Gastroesophageal sphincter (tissue), 4 donors: ENCODE measurements around the gene IL2RA. TPM values are rescaled to one million over a fixed set of nuclear protein-coding genes. Genes with fewer than 3 reads are reported as not detected.

ENCODE experiments used
- ATAC-seq: fragments of 150-250 bp; one replicate; pipeline ENCODE4 v1.9.1; 2016; ENCODE audit warnings: mild to moderate bottlenecking, moderate library complexity
- H3K27ac ChIP-seq, 4 donors: fragments of 200-600 bp; sonication (generic) in 3 of 4; 1 replicate in 3 of 4; 2 replicates in 1 of 4; pipeline ENCODE4 v1.5.1; 2016 to 2019
- H3K27me3 ChIP-seq: fragments of 200-600 bp; sonication (generic); one replicate; pipeline ENCODE4 v1.5.1; 2019
- H3K36me3 ChIP-seq, 2 donors: fragments of 200-600 bp; sonication (generic); one replicate each; pipeline ENCODE4 v1.5.1; 2019; ENCODE audit warnings: control low read depth in 1 of 2
- H3K4me1 ChIP-seq, 3 donors: fragments of 200-600 bp; sonication (generic); 1 replicate in 2 of 3; 2 replicates in 1 of 3; pipeline ENCODE4 v1.5.1; 2016 to 2019; ENCODE audit warnings: control low read depth in 2 of 3
- H3K4me3 ChIP-seq, 2 donors: fragments of 200-600 bp; sonication (generic); one replicate each; pipeline ENCODE4 v1.5.1; 2019; ENCODE audit warnings: mild to moderate bottlenecking in 1 of 2, moderate library complexity in 1 of 2
- H3K9me3 ChIP-seq, 3 donors: fragments of 200-600 bp; sonication (generic); one replicate each; pipeline ENCODE4 v1.5.1; 2017 to 2019; ENCODE audit warnings: control low read depth in 2 of 3
- EP300 ChIP-seq: sonication (generic); formaldehyde crosslinking; IDR thresholded peaks from one replicate; pipeline ENCODE4 v1.6.1; 2017; ENCODE audit warnings: antibody characterized with exemption, mild to moderate bottlenecking
- POLR2A ChIP-seq, 2 donors: fragments of 450-650 bp; IDR thresholded peaks; one replicate each; pipeline ENCODE4 v1.6.1; 2017; ENCODE audit warnings: antibody characterized with exemption in 2 of 2, mild to moderate bottlenecking in 2 of 2, moderate library complexity in 1 of 2
- POLR2AphosphoS5 ChIP-seq: sonication (generic); formaldehyde crosslinking; IDR thresholded peaks from one replicate; pipeline ENCODE4 v1.6.1; 2017; ENCODE audit warnings: antibody characterized with exemption
- WGBS, 2 donors: methylation state at CpG; one replicate each; pipeline ENCODE4 v1.1.5; 2018; ENCODE audit warnings: low coverage in 1 of 2; 5-methylcytosine and 5-hydroxymethylcytosine counted together
- total RNA-seq, 4 donors: library from RNA; depleted of rRNA; stranded (reverse); fragments of >200 nt; gene quantifications; one replicate each; pipeline ENCODE4 v1.1.0, GENCODE V29; 2016
- TF ChIP-seq, protein P1 (sequence below), 4 experiments: fragments of 200-600 bp in 2 of 4; fragments of 450-650 bp in 2 of 4; sonication (generic) in 1 of 4; IDR thresholded peaks; one replicate each; pipeline ENCODE4 v1.5.1; 2017 to 2019; ENCODE audit warnings: antibody characterized with exemption in 4 of 4, mild to moderate bottlenecking in 2 of 4, moderate library complexity in 2 of 4

IL2RA gene
- total RNA-seq, 4 donors from 2014 or later, result 0.31 to 16.3 (median 0.50) TPM

- no peak overlapping the region for H3K4me3 ChIP-seq
- 86 to 92% methylated on average over 3 of the region's 3 CpGs for WGBS, 2 donors
- H3K27ac ChIP-seq, result no peak overlapping the region
- peaks cover 0 to 14% (median 0%) of the 10 kb centered on the region in 3 donors for H3K9me3 ChIP-seq
- H3K36me3 ChIP-seq, result no peaks in the 10 kb centered on the region
- ATAC-seq, result no peak
- H3K27me3 ChIP-seq, result peaks cover 3% of the 10 kb centered on the region
- TF ChIP-seq POLR2AphosphoS5 (no peak), EP300 (no peak), POLR2A (IDR thresholded peaks at IDR 0.05) (no peak)
- TF ChIP-seq, protein P1, sequence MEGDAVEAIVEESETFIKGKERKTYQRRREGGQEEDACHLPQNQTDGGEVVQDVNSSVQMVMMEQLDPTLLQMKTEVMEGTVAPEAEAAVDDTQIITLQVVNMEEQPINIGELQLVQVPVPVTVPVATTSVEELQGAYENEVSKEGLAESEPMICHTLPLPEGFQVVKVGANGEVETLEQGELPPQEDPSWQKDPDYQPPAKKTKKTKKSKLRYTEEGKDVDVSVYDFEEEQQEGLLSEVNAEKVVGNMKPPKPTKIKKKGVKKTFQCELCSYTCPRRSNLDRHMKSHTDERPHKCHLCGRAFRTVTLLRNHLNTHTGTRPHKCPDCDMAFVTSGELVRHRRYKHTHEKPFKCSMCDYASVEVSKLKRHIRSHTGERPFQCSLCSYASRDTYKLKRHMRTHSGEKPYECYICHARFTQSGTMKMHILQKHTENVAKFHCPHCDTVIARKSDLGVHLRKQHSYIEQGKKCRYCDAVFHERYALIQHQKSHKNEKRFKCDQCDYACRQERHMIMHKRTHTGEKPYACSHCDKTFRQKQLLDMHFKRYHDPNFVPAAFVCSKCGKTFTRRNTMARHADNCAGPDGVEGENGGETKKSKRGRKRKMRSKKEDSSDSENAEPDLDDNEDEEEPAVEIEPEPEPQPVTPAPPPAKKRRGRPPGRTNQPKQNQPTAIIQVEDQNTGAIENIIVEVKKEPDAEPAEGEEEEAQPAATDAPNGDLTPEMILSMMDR (IDR thresholded peaks at IDR 0.05), result no peak
- no peaks in the 10 kb centered on the region for H3K4me1 ChIP-seq
These were observed 51.6 kb downstream of the IL2RA start for GRCh38 chr10:6010569-6010968.

DNA sequence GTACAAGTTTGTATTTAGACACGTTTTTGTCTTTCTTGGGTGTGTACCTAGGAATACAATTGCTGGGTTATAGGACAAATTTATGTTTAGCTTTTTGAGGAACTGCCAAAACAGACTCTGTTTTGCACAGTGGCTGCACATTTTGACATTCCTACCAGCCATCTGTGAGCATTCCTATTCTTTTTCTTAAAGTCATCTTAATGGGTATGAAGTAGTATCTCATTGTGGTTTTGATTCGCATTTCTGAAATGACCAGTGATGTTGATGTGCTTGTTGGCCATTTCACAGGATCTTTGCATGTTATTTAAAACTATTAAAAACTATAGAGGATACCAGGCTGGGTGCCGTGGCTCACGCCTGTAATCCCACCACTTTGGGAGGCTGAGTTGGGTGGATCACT is 52.2 kb downstream of the IL2RA start:
- Histone ChIP-seq H3K9me3 (peaks cover 0 to 14% (median 0%) of the 10 kb centered on the region in 3 donors), H3K27me3 (peaks cover 3% of the 10 kb centered on the region), H3K4me1 (no peaks in the 10 kb centered on the region), H3K36me3 (no peaks in the 10 kb centered on the region), H3K4me3 (no peak overlapping the region), H3K27ac (no peak overlapping the region)
- 83 to 87% methylated on average over 2 to 3 of the region's 4 CpGs for WGBS, 2 donors
- TF ChIP-seq, protein P1 (IDR thresholded peaks at IDR 0.05), result no peak
- TF ChIP-seq POLR2AphosphoS5 (no peak), EP300 (no peak), POLR2A (IDR thresholded peaks at IDR 0.05) (no peak)
- ATAC-seq, result no peak

DNA sequence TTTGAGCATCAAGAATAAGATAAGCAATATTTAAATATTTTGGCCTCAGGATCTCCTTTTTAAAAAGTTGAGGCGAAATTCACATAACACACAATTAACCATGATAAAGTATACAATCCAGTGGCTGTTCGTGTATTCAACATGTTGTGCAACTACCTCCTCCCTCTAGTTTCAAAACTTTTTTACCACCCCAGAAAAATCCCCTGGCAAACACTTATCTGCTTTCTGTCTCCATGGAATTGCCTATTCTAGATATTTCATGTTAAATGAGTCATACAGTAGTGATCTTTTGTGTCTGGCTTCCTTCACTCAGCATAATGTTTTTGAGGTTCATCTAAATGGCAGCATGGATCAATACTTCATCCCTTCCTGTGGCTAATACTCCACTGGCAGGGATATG is 53.0 kb downstream of the IL2RA start:
- H3K27me3 ChIP-seq, result peaks cover 3% of the 10 kb centered on the region
- TF ChIP-seq POLR2A (IDR thresholded peaks at IDR 0.05), result no peak
- no peak for TF ChIP-seq EP300
- TF ChIP-seq, protein P1 (IDR thresholded peaks at IDR 0.05), result no peak
- TF ChIP-seq POLR2AphosphoS5, result no peak
- H3K36me3 ChIP-seq, result no peaks in the 10 kb centered on the region
- H3K4me1 ChIP-seq, result no peaks in the 10 kb centered on the region
- peaks cover 0 to 14% (median 0%) of the 10 kb centered on the region in 3 donors for H3K9me3 ChIP-seq
- H3K4me3 ChIP-seq, result peak overlapping the region in 1 of 2 donors; percentile 24
- WGBS, 2 donors, result 30 to 53% methylated on average over 2 of the region's 2 CpGs
- peak overlapping the region in 2 of 4 donors; percentile 1 to 20 for H3K27ac ChIP-seq
- ATAC-seq, result peak; percentile 83

DNA sequence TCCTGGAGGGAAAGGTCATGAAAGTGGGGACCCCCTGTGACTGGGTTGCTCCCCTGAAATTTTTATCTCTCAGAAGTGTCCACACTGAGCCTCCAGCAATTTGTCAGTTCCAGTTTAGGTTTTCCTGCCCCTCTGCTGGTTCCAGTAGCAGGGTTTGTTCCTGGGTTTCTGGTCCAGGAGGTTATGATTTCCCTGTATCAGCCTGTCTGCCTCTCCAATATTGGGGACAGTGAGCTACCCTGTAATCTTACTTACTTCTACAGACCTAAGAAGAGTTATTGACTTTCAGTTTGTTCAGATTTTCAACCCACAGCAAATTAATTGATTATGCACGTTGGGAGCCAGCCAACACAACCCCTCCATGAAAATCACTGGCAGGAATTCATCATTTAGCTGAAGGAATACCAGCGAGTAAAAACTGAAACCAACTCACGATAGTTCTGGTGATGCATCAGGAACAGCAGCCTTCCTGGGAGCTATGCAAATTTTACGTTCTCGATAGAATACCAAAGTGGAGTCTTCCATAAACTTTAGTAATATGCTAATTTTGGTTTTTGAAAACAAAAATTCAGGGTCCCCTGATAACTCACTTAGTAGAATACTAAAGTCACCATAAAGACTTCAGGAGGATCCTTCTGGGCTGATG is 53.5 kb downstream of the IL2RA start:
- no peak for ATAC-seq

More for the DNA sequence above, 53.5 kb downstream of the IL2RA start:
- Histone ChIP-seq H3K9me3 (peaks cover 0 to 14% (median 0%) of the 10 kb centered on the region in 3 donors), H3K36me3 (no peaks in the 10 kb centered on the region), H3K27me3 (peaks cover 3% of the 10 kb centered on the region), H3K4me3 (peak overlapping the region in 1 of 2 donors; percentile 24), H3K27ac (peak overlapping the region in 3 of 4 donors; percentile 1 to 20 (median 3)), H3K4me1 (no peaks in the 10 kb centered on the region)
- WGBS, 2 donors, result 53 to 68% methylated on average over 4 to 5 of the region's 5 CpGs
- TF ChIP-seq POLR2AphosphoS5 (no peak), POLR2A (IDR thresholded peaks at IDR 0.05) (no peak), EP300 (no peak)
- TF ChIP-seq, protein P1 (IDR thresholded peaks at IDR 0.05), result no peak
